Esophagus muscularis mucosa (tissue), 4 donors: ENCODE results near the gene FREM2. TPM values are rescaled to one million over a fixed set of nuclear protein-coding genes. Genes with fewer than 3 reads are reported as not detected.

Experiments used
- DNase-seq: peaks from one replicate; pipeline ENCODE4 v3.0.0-alpha.2; 2017; ENCODE audit errors: extremely low spot score
- H3K27ac ChIP-seq, 4 donors: fragments of 200-600 bp; sonication (generic); replicated peaks in 1 of 4; 1 replicate in 3 of 4; 2 replicates in 1 of 4; pipeline ENCODE4 v1.5.1; 2016 to 2019; ENCODE audit warnings: mild to moderate bottlenecking in 1 of 4
- H3K27me3 ChIP-seq, 4 donors: fragments of 200-600 bp; sonication (generic); one replicate each; pipeline versions ENCODE4 v1.5.1 to v1.6.0; 2016 to 2019
- H3K36me3 ChIP-seq, 4 donors: fragments of 200-600 bp; sonication (generic); one replicate each; pipeline ENCODE4 v1.5.1; 2016 to 2019
- H3K4me1 ChIP-seq, 4 donors: fragments of 200-600 bp; sonication (generic); one replicate each; pipeline ENCODE4 v1.5.1; 2016 to 2019
- H3K4me3 ChIP-seq, 4 donors: fragments of 200-600 bp; sonication (generic); 1 replicate in 2 of 4; 2 replicates in 2 of 4; pipeline ENCODE4 v1.5.1; 2016 to 2019; ENCODE audit warnings: mild to moderate bottlenecking in 4 of 4, moderate library complexity in 1 of 4
- H3K9me3 ChIP-seq, 4 donors: fragments of 200-600 bp; sonication (generic); 1 replicate in 3 of 4; 2 replicates in 1 of 4; pipeline ENCODE4 v1.5.1; 2016 to 2019
- CTCF ChIP-seq, 3 experiments: fragments of 200-600 bp in 2 of 3; fragments of 450-650 bp in 1 of 3; sonication (generic) in 2 of 3; IDR thresholded peaks; one replicate each; pipeline ENCODE4 v1.5.1; 2017 to 2019; ENCODE audit warnings: antibody characterized with exemption in 3 of 3, mild to moderate bottlenecking in 2 of 3, moderate library complexity in 1 of 3
- EP300 ChIP-seq: sonication (generic); formaldehyde crosslinking; IDR thresholded peaks from one replicate; pipeline ENCODE4 v1.6.1; 2017; ENCODE audit warnings: antibody characterized with exemption
- POLR2A ChIP-seq: fragments of 450-650 bp; IDR thresholded peaks from one replicate; pipeline ENCODE4 v1.6.1; 2017; ENCODE audit warnings: antibody characterized with exemption, moderate library complexity, mild to moderate bottlenecking, low read depth
- POLR2AphosphoS5 ChIP-seq, 2 donors: sonication (generic); formaldehyde crosslinking; IDR thresholded peaks; one replicate each; pipeline ENCODE4 v1.6.1; 2017; ENCODE audit warnings: antibody characterized with exemption in 2 of 2
- WGBS: methylation state at CpG from one replicate; pipeline ENCODE4 v1.1.5; 2018; 5-methylcytosine and 5-hydroxymethylcytosine counted together
- intact Hi-C: fragments of 100-400 bp; cut with DNase I; formaldehyde crosslinking; loops from one replicate; pipeline ENCODE4 v1.15.1; 2023
- total RNA-seq, 4 donors: library from RNA; depleted of rRNA; stranded (reverse); fragments of >200 nt; gene quantifications; one replicate each; pipeline versions ENCODE4 v1.1.0 to v1.2.1, GENCODE V29; 2016

The FREM2 gene
- total RNA-seq, 4 donors from 2014 or later, result 0.13 to 0.34 (median 0.33) TPM; not detected in 1

- no peak overlapping the region for H3K4me3 ChIP-seq
- TF ChIP-seq EP300 (no peak), POLR2AphosphoS5 (IDR thresholded peaks at IDR 0.05) (no peak), CTCF (IDR thresholded peaks at IDR 0.05) (no peak), POLR2A (no peak)
- H3K36me3 ChIP-seq, result no peaks in the 10 kb centered on the region
- no peaks in the 10 kb centered on the region for H3K9me3 ChIP-seq
- no peak for DNase-seq
- intact Hi-C loops, result no loop called here
- no peak overlapping the region for H3K27ac ChIP-seq
- 63% methylated on average over 4 of the region's 4 CpGs for WGBS
- H3K27me3 ChIP-seq, result no peaks in the 10 kb centered on the region
- H3K4me1 ChIP-seq, result peaks cover 0 to 5% (median 0%) of the 10 kb centered on the region in 4 donors
These were observed 56.6 kb downstream of the FREM2 start for GRCh38 chr13:38743466-38743865.

GRCh38 chr13:38752686-38753085 is 65.8 kb downstream of the FREM2 start:
- Histone ChIP-seq H3K9me3 (no peaks in the 10 kb centered on the region), H3K4me1 (no peaks in the 10 kb centered on the region), H3K36me3 (no peaks in the 10 kb centered on the region), H3K27me3 (no peaks in the 10 kb centered on the region), H3K27ac (no peak overlapping the region), H3K4me3 (no peak overlapping the region)
- 33% methylated on average over 5 of the region's 5 CpGs for WGBS
- DNase-seq, result no peak
- intact Hi-C loops, result no loop called here
- TF ChIP-seq POLR2A (no peak), CTCF (IDR thresholded peaks at IDR 0.05) (no peak), EP300 (no peak), POLR2AphosphoS5 (IDR thresholded peaks at IDR 0.05) (no peak)

- H3K27ac ChIP-seq, result no peak overlapping the region
- intact Hi-C loops, result no loop called here
- no peak for DNase-seq
- no peak overlapping the region for H3K4me3 ChIP-seq
- H3K36me3 ChIP-seq, result no peaks in the 10 kb centered on the region
- TF ChIP-seq POLR2A, result no peak
- WGBS, result 84% methylated on average over 2 of the region's 2 CpGs
- no peaks in the 10 kb centered on the region for H3K9me3 ChIP-seq
- H3K27me3 ChIP-seq, result peaks cover 0 to 9% (median 0%) of the 10 kb centered on the region in 4 donors
- no peaks in the 10 kb centered on the region for H3K4me1 ChIP-seq
These were observed 67.0 kb downstream of the FREM2 start for GRCh38 chr13:38753878-38754277.

- Histone ChIP-seq H3K36me3 (no peaks in the 10 kb centered on the region), H3K27me3 (peaks cover 0 to 9% (median 0%) of the 10 kb centered on the region in 4 donors), H3K9me3 (no peaks in the 10 kb centered on the region), H3K27ac (no peak overlapping the region), H3K4me1 (no peaks in the 10 kb centered on the region), H3K4me3 (no peak overlapping the region)
- DNase-seq, result no peak
- intact Hi-C loops, result no loop called here
- WGBS, result 87% methylated on average over 2 of the region's 2 CpGs
- TF ChIP-seq POLR2A (no peak), POLR2AphosphoS5 (IDR thresholded peaks at IDR 0.05) (no peak), EP300 (no peak), CTCF (IDR thresholded peaks at IDR 0.05) (no peak)
These were observed 68.9 kb downstream of the FREM2 start for GRCh38 chr13:38755793-38756192.

- Histone ChIP-seq H3K27me3 (peaks cover 0 to 9% (median 0%) of the 10 kb centered on the region in 4 donors), H3K4me3 (no peak overlapping the region), H3K9me3 (no peaks in the 10 kb centered on the region), H3K36me3 (no peaks in the 10 kb centered on the region), H3K4me1 (no peaks in the 10 kb centered on the region), H3K27ac (no peak overlapping the region)
- TF ChIP-seq EP300, result no peak
- no peak for TF ChIP-seq POLR2AphosphoS5 (IDR thresholded peaks at IDR 0.05)
- no peak for TF ChIP-seq CTCF (IDR thresholded peaks at IDR 0.05)
- TF ChIP-seq POLR2A, result no peak
- intact Hi-C loops, result no loop called here
- 76% methylated on average over 4 of the region's 5 CpGs for WGBS
- DNase-seq, result no peak
These were observed 71.4 kb downstream of the FREM2 start for GRCh38 chr13:38758277-38758676.
